Measurements from ENCODE around the gene GIPR.
A peak's percentile ranks its signal among the peaks of the same experiment; 100 is the strongest.
"Not testable (repeated sequence)": the region's sequence is repeated elsewhere in the genome, so short reads cannot be mapped to it uniquely, and the experiment has no call there.

Gene GIPR

GRCh38 chr19:45645631-45646344 is 22.2 kb upstream of the GIPR start:
- peak; percentile 82 for DNase-seq

GRCh38 chr19:45646345-45646698 is 21.7 kb upstream of the GIPR start:
- no peak for DNase-seq

- no peak for DNase-seq
Measured at GRCh38 chr19:45650722-45651121, 17.3 kb upstream of the GIPR start.

GRCh38 chr19:45653634-45654033 is 14.4 kb upstream of the GIPR start:
- DNase-seq = no peak

GRCh38 chr19:45655073-45655472 is 12.9 kb upstream of the GIPR start:
- no peak for DNase-seq

- DNase-seq = no peak
Measured at GRCh38 chr19:45657520-45658167, 10.4 kb upstream of the GIPR start.

GRCh38 chr19:45659096-45659729 is 8.8 kb upstream of the GIPR start:
- no peak for DNase-seq

GRCh38 chr19:45660636-45661035 is 7.4 kb upstream of the GIPR start:
- DNase-seq = no peak

GRCh38 chr19:45663800-45664199 is 4.2 kb upstream of the GIPR start:
- peak; percentile 38 for DNase-seq

GRCh38 chr19:45664575-45664974 is 3.4 kb upstream of the GIPR start:
- no peak for DNase-seq

- no peak for DNase-seq
Measured at GRCh38 chr19:45668342-45668871, 386 bp downstream of the GIPR start.

- DNase-seq = no peak
Measured at GRCh38 chr19:45670670-45671453, 2.8 kb downstream of the GIPR start.

GRCh38 chr19:45674946-45675345 is 6.9 kb downstream of the GIPR start:
- DNase-seq = no peak

GRCh38 chr19:45676851-45677263 is 8.8 kb downstream of the GIPR start:
- DNase-seq = no peak

- DNase-seq = peak; percentile 69
Measured at GRCh38 chr19:45677351-45678230, 9.6 kb downstream of the GIPR start.

GRCh38 chr19:45681391-45682015 is 13.5 kb downstream of the GIPR start:
- DNase-seq = peak; percentile 65

GRCh38 chr19:45682117-45682516 is 14.1 kb downstream of the GIPR start:
- no peak for DNase-seq

GRCh38 chr19:45682908-45683307 is 14.9 kb downstream of the GIPR start:
- no peak for DNase-seq

GRCh38 chr19:45685045-45685444 is 17.0 kb downstream of the GIPR start:
- DNase-seq = not testable (repeated sequence)

- DNase-seq = no peak
Measured at GRCh38 chr19:45687599-45687998, 19.6 kb downstream of the GIPR start.

- DNase-seq = peak; percentile 89
Measured at GRCh38 chr19:45691516-45692186, 23.6 kb downstream of the GIPR start, which contains the start of gene SNRPD2. Gene SNRPD2 (minus strand): TSS chr19:45691953. CDS start chr19:45691888, 65 bp downstream.

All from GDM1 (cell line).